ENCODE data around the gene TXNDC17.

GRCh38 chr17:6636616-6637457 is 4.0 kb upstream of the TXNDC17 start:
- TF ChIP-seq CTCF (IDR thresholded peaks at IDR 0.05) (no peak), POLR2A (IDR thresholded peaks at IDR 0.05) (no peak)
